Kasumi-1 (cell line): ENCODE results near the gene CENPH.
A peak's percentile ranks its signal among the peaks of the same experiment; 100 is the strongest.
"Not testable (repeated sequence)": the region's sequence is repeated elsewhere in the genome, so short reads cannot be mapped to it uniquely, and the experiment has no call there.

Experiments
- DNase-seq, 2 experiments: peaks; one replicate each; lab custom pipeline; 2025; lab: John Stamatoyannopoulos, UW

CENPH gene, protein sequence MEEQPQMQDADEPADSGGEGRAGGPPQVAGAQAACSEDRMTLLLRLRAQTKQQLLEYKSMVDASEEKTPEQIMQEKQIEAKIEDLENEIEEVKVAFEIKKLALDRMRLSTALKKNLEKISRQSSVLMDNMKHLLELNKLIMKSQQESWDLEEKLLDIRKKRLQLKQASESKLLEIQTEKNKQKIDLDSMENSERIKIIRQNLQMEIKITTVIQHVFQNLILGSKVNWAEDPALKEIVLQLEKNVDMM

DNA sequence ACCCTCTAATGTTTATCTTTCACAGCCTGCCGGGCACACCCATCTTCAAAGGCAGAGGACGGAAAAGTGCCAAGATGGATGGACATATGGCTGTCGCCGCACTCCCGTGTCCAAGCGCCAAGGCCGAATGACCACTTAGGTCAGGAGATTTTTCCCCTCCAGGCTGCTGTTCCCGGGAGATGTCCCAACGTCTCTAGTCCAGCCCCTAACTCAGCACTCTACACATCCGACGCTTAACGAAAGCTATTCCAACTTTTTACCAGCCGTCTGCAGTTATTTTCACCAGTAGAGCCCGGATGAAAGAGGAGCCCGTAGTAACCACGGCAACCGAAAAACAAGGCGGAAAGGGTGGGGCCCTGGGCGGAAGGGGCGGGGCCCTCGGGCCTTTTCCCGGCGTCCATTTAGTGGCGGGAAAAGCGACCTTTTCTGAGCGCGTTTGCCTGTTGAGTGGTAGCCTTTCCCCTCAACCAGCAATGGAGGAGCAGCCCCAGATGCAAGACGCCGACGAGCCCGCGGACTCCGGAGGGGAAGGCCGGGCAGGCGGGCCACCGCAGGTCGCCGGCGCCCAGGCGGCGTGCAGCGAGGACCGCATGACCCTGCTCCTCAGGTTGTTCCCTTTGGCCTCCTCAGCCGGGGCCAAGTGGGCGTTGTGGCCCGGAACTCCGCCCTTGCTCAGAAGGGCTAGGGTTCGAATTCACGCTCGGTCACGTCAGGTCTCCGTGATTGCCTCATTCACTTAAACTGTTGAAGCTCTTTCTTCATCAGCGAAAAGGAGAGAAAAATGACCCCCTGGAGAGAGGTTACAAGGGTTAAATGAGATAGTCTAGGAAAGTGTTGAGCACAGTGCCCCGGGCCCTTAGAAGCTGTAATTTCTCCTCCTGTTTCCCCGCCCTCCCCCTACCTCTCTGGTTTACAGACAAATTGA, at the start of gene CENPH:
CENPH (plus strand) TSS at position 422 of the 925 bp plus-strand sequence; CDS start at position 474, 52 bp downstream.
- DNase-seq, result peak; percentile 88 to 92

- not testable (repeated sequence) for DNase-seq
These were observed 49.1 kb upstream of the CENPH start for GRCh38 chr5:69140239-69140638.

DNA sequence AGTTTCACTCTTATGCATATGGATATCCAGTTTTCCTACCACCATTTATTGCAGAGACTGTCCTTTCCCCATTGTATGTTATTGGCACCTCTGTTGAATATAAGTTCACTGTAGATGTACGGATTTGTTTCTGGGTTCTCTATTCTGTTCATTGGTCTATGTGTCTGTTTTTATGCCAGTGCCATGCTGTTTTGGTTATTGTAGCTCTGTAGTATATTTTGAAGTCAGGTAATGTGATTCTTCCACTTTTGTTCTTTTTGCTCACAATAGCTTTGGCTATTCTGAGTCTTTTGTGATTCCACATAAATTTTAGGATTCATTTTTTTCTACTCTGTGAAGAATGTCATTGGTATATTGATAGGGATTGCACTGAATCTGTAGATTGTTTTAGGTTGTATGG, 48.6 kb upstream of the CENPH start:
- DNase-seq, result no peak

GRCh38 chr5:69148576-69148975, 40.8 kb upstream of the CENPH start:
- not testable (repeated sequence) for DNase-seq

GRCh38 chr5:69148981-69149675, 40.3 kb upstream of the CENPH start:
- no peak for DNase-seq

DNA sequence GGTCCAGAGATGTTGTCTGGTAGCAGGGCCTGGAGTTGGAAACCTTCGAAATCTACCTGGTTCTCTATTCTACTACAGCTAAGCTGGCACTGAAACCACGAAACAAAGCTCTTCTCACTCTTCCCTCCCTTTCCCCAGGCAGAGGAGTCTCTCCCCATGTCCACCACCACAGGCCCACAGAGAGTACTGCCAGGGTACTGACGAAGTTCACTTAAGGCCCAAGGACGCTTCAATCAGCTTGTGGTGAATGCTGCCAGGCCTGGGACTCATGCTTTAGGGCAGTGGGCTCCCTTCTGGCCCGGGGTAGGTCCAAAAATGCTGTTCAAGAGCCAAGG, 39.7 kb upstream of the CENPH start:
- no peak for DNase-seq

GRCh38 chr5:69152731-69153130, 36.7 kb upstream of the CENPH start:
- DNase-seq, result peak; percentile 85 to 86

DNA sequence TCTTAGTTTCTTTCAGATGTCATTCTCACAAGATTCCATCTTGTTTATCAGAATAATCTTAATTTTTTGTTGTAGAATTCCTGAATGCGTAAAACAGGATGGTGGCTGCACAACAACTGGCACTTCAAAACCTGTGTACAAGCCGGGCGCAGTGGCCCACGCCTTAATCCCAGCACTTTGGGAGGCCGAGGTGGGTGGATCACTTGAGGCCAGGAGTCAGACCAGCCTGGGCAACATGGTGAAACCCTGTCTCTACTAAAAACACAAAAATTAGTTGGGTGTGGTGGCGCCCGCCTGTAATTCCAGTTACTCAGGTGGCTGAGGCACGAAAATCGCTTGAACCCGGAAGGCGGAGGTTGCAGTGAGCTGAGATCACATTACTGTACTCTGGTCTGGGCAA, 32.9 kb upstream of the CENPH start:
- DNase-seq, result no peak

GRCh38 chr5:69158039-69158438, 31.3 kb upstream of the CENPH start:
- DNase-seq, result no peak

DNA sequence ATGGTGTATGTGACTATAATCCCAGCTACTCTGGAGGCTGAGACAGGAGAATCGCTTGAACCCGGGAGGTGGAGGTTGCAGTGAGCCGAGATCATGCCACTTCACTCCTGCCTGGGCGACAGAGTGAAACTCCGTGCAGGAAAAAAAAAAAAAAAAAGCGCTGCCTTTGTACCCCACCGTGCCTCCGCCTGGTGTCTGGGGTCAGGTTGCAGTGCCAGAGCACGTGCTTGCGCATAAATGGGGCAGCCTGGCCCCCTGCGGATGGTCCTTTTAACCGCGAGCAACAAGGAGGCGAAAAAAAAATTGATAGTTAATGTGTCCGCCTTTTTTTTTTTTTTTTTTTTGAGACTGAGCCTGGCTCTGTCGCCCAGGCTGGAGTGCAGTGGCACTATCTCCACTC, 28.7 kb upstream of the CENPH start:
- no peak for DNase-seq

DNA sequence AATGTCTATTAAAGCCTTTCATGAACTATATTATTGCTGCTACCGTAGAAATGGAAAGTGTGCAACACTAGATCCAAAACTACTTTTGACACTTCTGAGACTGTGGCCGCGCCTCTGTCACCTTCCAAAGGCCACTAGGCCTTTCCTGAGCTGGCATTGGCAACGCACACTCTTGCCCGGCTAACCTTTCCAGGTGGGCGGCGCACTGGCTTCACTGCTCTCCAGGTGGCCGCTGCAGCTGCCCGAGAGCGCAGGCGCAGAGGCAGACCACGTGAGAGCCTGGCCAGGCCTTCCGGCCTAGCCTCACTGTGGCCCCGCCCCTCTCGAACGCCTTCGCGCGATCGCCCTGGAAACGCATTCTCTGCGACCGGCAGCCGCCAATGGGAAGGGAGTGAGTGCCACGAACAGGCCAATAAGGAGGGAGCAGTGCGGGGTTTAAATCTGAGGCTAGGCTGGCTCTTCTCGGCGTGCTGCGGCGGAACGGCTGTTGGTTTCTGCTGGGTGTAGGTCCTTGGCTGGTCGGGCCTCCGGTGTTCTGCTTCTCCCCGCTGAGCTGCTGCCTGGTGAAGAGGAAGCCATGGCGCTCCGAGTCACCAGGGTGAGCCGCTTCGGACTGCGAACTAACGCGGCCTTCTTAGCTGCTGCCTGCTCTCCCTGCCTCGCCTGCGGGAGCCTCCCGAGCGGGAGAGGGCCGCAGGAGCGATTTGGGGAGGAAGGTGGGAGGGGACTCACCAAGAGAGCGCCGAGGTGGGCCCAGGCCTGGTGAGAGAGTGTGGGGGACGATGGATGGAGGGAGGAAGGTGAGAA, 22.5 kb upstream of the CENPH start, which contains the start of gene CCNB1:
CCNB1 (plus strand) TSS at position 465 of the 807 bp plus-strand sequence; CDS start at position 578, 113 bp downstream.
- DNase-seq, result peak; percentile 98 to 99

DNA sequence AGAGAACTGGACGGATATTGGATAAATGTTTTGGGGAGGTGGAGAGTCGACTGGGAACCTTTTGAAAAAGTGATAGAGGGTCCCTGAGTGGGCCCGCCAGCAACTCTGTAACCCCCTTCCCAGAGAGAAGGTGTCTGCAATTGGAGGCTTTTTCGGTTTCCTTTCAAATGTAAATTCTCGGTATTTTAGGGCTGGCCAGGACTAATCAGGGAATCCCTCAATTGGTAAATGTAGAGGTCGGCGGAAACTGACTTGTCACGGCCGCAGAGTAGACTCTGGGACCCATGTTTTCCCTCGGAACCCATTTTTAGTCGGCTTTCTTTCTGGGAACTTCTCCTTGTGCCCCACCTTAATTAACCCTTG, 21.9 kb upstream of the CENPH start:
- DNase-seq, result peak in 1 of 2 experiments; percentile 16

GRCh38 chr5:69167929-69168328, 21.5 kb upstream of the CENPH start:
- DNase-seq, result no peak

GRCh38 chr5:69170495-69170894, 18.9 kb upstream of the CENPH start:
- no peak for DNase-seq

GRCh38 chr5:69170969-69171368, 18.4 kb upstream of the CENPH start:
- DNase-seq, result no peak

DNA sequence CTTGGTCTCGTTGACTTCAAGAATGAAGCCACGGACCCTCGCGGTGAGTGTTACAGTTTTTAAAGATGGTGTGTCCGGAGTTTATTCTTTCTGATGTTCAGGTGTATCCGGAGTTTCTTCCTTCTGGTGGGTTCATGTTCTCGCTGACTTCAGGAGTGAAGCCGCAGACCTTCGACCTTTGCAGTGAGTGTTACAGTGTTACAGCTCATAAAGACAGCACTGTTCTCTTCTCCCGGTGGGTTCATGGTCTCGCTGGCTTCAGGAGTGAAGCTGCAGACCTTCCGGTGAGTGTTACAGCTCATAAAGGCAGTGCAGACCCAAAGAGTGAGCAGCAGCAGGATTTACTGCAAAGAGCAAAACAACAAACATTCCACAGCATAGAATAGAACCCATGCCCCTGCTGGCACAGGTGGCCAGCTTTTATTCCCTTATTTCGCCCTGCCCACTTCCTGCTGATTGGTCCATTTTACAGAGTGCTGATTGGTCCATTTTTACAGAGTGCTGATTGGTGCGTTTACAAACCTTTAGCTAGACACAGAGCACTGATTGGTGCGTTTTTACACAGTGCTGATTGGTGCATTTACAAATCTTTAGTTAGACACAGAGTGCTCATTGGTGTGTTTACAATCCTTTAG, 7.6 kb upstream of the CENPH start:
- DNase-seq, result not testable (repeated sequence)

DNA sequence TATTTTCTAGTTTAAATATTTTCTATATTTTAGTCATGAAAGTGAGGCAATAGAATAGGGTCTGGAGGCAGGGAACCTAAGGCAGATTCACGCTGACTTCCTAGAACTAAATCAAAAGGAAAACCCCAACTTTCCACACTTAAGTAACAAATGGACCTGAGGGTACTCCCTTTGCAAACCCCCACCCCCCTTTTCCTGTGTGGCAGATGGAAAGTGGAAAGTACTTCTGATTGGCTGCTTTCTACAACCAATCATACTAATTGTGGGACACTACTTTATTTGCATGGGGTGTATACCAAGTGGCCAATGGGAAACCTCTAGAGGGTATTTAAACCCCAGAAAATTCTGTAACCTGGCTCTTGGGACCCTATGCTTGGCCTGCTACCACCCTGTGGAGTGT, 4.8 kb upstream of the CENPH start:
- DNase-seq, result no peak

DNA sequence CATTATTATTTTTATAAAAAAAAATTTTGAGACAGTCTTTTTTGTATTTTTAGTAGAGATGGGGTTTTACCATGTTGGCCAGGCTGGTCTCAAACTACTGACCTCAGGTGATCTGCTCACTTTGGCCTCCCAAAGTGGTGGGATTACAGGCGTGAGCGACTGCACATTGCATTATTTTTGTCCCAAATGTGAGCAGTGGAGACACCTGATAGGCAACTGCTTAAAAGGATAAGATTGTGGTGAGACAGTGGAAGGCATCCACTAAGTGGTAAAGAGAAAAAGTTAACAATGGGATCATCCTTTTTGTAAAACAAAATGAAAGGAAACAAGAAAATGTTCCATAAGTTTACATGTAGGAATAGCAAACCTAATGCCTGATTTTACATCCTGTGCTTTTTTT, 2.0 kb upstream of the CENPH start:
- DNase-seq, result no peak

GRCh38 chr5:69188811-69189161, 597 bp upstream of the CENPH start:
- DNase-seq, result no peak

DNA sequence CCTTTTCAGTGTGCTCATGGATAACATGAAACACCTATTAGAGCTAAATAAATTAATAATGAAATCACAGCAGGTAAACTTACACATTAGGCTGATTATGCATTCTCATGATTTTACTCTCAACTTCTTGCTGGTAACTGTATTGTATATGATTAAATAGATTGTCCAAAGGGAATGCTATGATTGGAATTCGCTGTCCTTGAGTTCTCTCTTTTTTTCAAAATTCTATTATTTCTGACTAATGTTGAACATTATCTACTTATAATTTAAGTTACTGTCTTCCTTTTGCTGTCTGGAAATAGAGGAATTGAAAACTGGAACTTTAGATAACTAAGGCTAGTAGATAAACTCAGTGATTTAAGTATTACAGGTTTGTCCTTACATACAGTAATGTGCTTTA, 13.1 kb downstream of the CENPH start:
- no peak for DNase-seq

DNA sequence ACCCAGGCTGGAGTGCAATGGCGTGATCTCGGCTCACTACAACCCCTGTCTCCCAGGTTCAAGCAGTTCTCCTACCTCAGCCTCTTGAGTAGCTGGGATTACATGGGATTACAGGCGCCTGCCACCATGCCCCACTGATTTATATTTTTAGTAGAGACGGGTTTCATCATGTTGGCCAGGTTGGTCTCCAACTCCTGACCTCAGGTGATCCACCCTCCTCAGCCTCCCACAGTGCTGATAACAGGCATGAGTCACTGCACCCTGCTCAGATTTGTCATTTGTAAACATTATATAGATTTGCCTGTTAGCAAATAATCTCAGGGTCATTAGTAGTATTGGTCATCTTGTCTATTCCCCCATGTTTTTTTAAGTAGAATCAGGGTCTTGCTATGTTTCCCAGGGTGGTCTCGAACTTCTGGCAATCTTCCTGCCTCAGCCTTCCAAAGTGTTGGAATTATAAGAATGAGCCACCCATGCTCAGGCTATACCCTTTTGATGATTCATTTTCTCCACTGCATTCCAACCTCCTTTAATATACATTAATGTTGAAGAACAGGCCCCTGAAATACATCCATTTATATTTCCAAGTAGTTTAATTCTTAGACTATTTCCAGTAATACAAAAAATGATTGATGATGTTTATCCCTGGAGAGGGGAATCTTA, 17.3 kb downstream of the CENPH start:
- DNase-seq, result no peak
